NCI-H2227 (cell line): ENCODE results near the gene FOXP1.

ENCODE experiments used
- DNase-seq: peaks from one replicate; lab custom pipeline; 2025; ENCODE audit not compliant: unreplicated experiment; lab: John Stamatoyannopoulos, UW

The FOXP1 gene

GRCh38 chr3:71433631-71434030 lies 149.9 kb downstream of the FOXP1 start:
- DNase-seq, result no peak

- no peak for DNase-seq
These were observed 151.2 kb downstream of the FOXP1 start for GRCh38 chr3:71432044-71432975.

- DNase-seq, result no peak
These were observed 152.5 kb downstream of the FOXP1 start for GRCh38 chr3:71430941-71431552.

- no peak for DNase-seq
These were observed 153.9 kb downstream of the FOXP1 start for GRCh38 chr3:71429597-71429988.

- DNase-seq, result no peak
These were observed 154.5 kb downstream of the FOXP1 start for GRCh38 chr3:71428841-71429596.

GRCh38 chr3:71425491-71426071 lies 157.9 kb downstream of the FOXP1 start:
- DNase-seq, result no peak

- no peak for DNase-seq
These were observed 160.2 kb downstream of the FOXP1 start for GRCh38 chr3:71423151-71423906.

GRCh38 chr3:71421820-71422566 lies 161.5 kb downstream of the FOXP1 start:
- no peak for DNase-seq

- no peak for DNase-seq
These were observed 162.1 kb downstream of the FOXP1 start for GRCh38 chr3:71421475-71421819.

GRCh38 chr3:71419369-71419768 lies 164.2 kb downstream of the FOXP1 start:
- no peak for DNase-seq

GRCh38 chr3:71417791-71418190 lies 165.7 kb downstream of the FOXP1 start:
- DNase-seq, result no peak

- DNase-seq, result no peak
These were observed 166.7 kb downstream of the FOXP1 start for GRCh38 chr3:71416876-71417275.

- DNase-seq, result no peak
These were observed 167.8 kb downstream of the FOXP1 start for GRCh38 chr3:71415681-71416122.

- no peak for DNase-seq
These were observed 169.2 kb downstream of the FOXP1 start for GRCh38 chr3:71414189-71414927.

- DNase-seq, result no peak
These were observed 170.0 kb downstream of the FOXP1 start for GRCh38 chr3:71413572-71413971.

GRCh38 chr3:71409352-71409751 lies 174.2 kb downstream of the FOXP1 start:
- DNase-seq, result no peak

GRCh38 chr3:71408903-71409302 lies 174.6 kb downstream of the FOXP1 start:
- DNase-seq, result no peak

GRCh38 chr3:71407823-71408222 lies 175.7 kb downstream of the FOXP1 start:
- DNase-seq, result no peak
